Liver (tissue), 9 donors: ENCODE data around the gene PROZ. TPM values are rescaled to one million over a fixed set of nuclear protein-coding genes. Genes with fewer than 3 reads are reported as not detected.

Source experiments
- DNase-seq: peaks from one replicate; pipeline ENCODE4 v3.0.0-alpha.2; 2017; ENCODE audit warnings: low spot score
- H3K27ac ChIP-seq, 2 donors: one replicate each; pipeline ENCODE4 v1.7.0; 2013; ENCODE audit warnings: inconsistent platforms in 2 of 2, low read length in 2 of 2, control low read depth in 1 of 2, low read depth in 1 of 2, mild to moderate bottlenecking in 1 of 2
- H3K27me3 ChIP-seq, 4 donors: one replicate each; pipeline versions ENCODE4 v1.6.1 to v1.7.0; 2013; ENCODE audit warnings: low read length in 3 of 4, inconsistent platforms in 1 of 4, mild to moderate bottlenecking in 1 of 4, moderate library complexity in 1 of 4; ENCODE audit not compliant: control insufficient read depth in 4 of 4, insufficient read depth in 4 of 4
- H3K36me3 ChIP-seq, 4 donors: one replicate each; pipeline versions ENCODE4 v1.6.1 to v1.7.0; 2013; ENCODE audit warnings: low read length in 3 of 4, mild to moderate bottlenecking in 3 of 4, low read depth in 1 of 4, moderate library complexity in 1 of 4; ENCODE audit not compliant: control insufficient read depth in 4 of 4, insufficient read depth in 3 of 4
- H3K4me1 ChIP-seq, 4 donors: one replicate each; pipeline versions ENCODE4 v1.6.1 to v1.7.0; 2013; ENCODE audit warnings: low read length in 3 of 4, mild to moderate bottlenecking in 3 of 4, moderate library complexity in 1 of 4; ENCODE audit not compliant: control insufficient read depth in 4 of 4, insufficient read depth in 4 of 4
- H3K4me3 ChIP-seq, 3 donors: one replicate each; pipeline versions ENCODE4 v1.6.1 to v1.7.0; 2013; ENCODE audit warnings: low read length in 3 of 3, control low read depth in 1 of 3, low read depth in 1 of 3, mild to moderate bottlenecking in 1 of 3
- H3K9ac ChIP-seq, 2 donors: one replicate each; pipeline ENCODE4 v1.7.0; 2013; ENCODE audit warnings: low read length in 2 of 2, mild to moderate bottlenecking in 2 of 2, moderate library complexity in 2 of 2, control low read depth in 1 of 2, low read depth in 1 of 2
- H3K9me3 ChIP-seq, 4 donors: one replicate each; pipeline versions ENCODE4 v1.6.1 to v1.7.0; 2013; ENCODE audit warnings: low read length in 3 of 4; ENCODE audit not compliant: control insufficient read depth in 4 of 4
- CTCF ChIP-seq: fragments of 150-350 bp; IDR thresholded peaks from 2 replicates; pipeline ENCODE4 v1.5.1; 2017; ENCODE audit warnings: improper control_type of control experiment, low read depth, low read length; ENCODE audit not compliant: missing input control
- EGR1 ChIP-seq, 2 donors: IDR thresholded peaks; 2 replicates each; pipeline ENCODE4 v1.6.1; 2016 to 2018; ENCODE audit warnings: antibody characterized with exemption in 2 of 2, low read depth in 2 of 2
- FOXA1 ChIP-seq: IDR thresholded peaks from 2 replicates; pipeline ENCODE4 v1.6.1; 2016; ENCODE audit warnings: antibody characterized with exemption
- FOXA2 ChIP-seq: IDR thresholded peaks from 2 replicates; pipeline ENCODE4 v1.6.1; 2016; ENCODE audit warnings: antibody characterized with exemption
- GABPA ChIP-seq, 2 donors: IDR thresholded peaks in 1 of 2; conservative IDR thresholded peaks in 1 of 2; 2 replicates each; pipeline ENCODE4 v1.6.1; 2016; ENCODE audit warnings: antibody characterized with exemption in 2 of 2, mild to moderate bottlenecking in 1 of 2, moderate library complexity in 1 of 2
- HNF4A ChIP-seq, 2 donors: conservative IDR thresholded peaks; 2 replicates each; pipeline ENCODE4 v1.6.1; 2016; ENCODE audit warnings: antibody characterized with exemption in 2 of 2, mild to moderate bottlenecking in 2 of 2
- HNF4G ChIP-seq: IDR thresholded peaks from 2 replicates; pipeline ENCODE4 v1.6.1; 2016; ENCODE audit warnings: antibody characterized with exemption
- JUND ChIP-seq, 2 donors: IDR thresholded peaks; 2 replicates each; pipeline ENCODE4 v1.6.1; 2016; ENCODE audit warnings: antibody characterized with exemption in 2 of 2
- NR2F2 ChIP-seq: IDR thresholded peaks from 2 replicates; pipeline ENCODE4 v1.6.1; 2016; ENCODE audit warnings: antibody characterized with exemption
- RAD21 ChIP-seq, 2 donors: IDR thresholded peaks; 2 replicates each; pipeline ENCODE4 v1.6.1; 2016; ENCODE audit warnings: antibody characterized with exemption in 2 of 2, mild to moderate bottlenecking in 2 of 2
- RXRA ChIP-seq, 2 donors: IDR thresholded peaks; 2 replicates each; pipeline ENCODE4 v1.6.1; 2017 to 2018; ENCODE audit warnings: antibody characterized with exemption in 2 of 2, mild to moderate bottlenecking in 1 of 2
- SP1 ChIP-seq: IDR thresholded peaks from 2 replicates; pipeline ENCODE4 v1.6.1; 2018; ENCODE audit warnings: antibody characterized with exemption, mild to moderate bottlenecking
- TAF1 ChIP-seq: conservative IDR thresholded peaks from 2 replicates; pipeline ENCODE4 v1.6.1; 2016; ENCODE audit warnings: antibody characterized with exemption, mild to moderate bottlenecking
- YY1 ChIP-seq: IDR thresholded peaks from 2 replicates; pipeline ENCODE4 v1.6.1; 2016; ENCODE audit warnings: antibody characterized with exemption, mild to moderate bottlenecking
- WGBS: extraction: QIAGEN DNeasy Blood & Tissue Kit; methylation state at CpG from one replicate; pipeline ENCODE4 v1.1.7; 2013; 5-methylcytosine and 5-hydroxymethylcytosine counted together
- polyA plus RNA-seq, 2 donors: library from polyadenylated mRNA; stranded (reverse) in 1 of 2; unstranded in 1 of 2; fragments of 200-250 nt in 1 of 2; fragments of >200 nt in 1 of 2; fragmentation: Nextera tagmentation in 1 of 2; extraction: Ambion mirVana in 1 of 2; gene quantifications; one replicate each; pipeline versions ENCODE4 v1.2.1 to v1.2.3, GENCODE V29; 2013 to 2015
- total RNA-seq, 2 donors: library from RNA; depleted of rRNA; stranded (reverse); fragments of >200 nt; gene quantifications; one replicate each; pipeline ENCODE4 v1.2.3, GENCODE V29; 2014
- TF ChIP-seq, protein P1 (sequence below): IDR thresholded peaks from 2 replicates; pipeline ENCODE4 v1.6.1; 2016; ENCODE audit warnings: antibody characterized with exemption
- TF ChIP-seq, protein P2 (sequence below): IDR thresholded peaks from 2 replicates; pipeline ENCODE4 v1.6.1; 2016; ENCODE audit warnings: antibody characterized with exemption, mild to moderate bottlenecking
- TF ChIP-seq, protein P3 (sequence below): IDR thresholded peaks from 2 replicates; pipeline ENCODE4 v1.6.1; 2016; ENCODE audit warnings: antibody characterized with exemption
- TF ChIP-seq, protein P4 (sequence below): IDR thresholded peaks from 2 replicates; pipeline ENCODE4 v1.6.1; 2016; ENCODE audit warnings: antibody characterized with exemption
- donor health status: healthy.
- donor health status: healthy.
- donor health status: healthy.
- donor health status: healthy.
- donor health status: healthy.

The PROZ gene
- total and polyA plus RNA-seq, 4 donors, result 10.6 to 40.7 (median 30.3) TPM

GRCh38 chr13:113162783-113163685 is 4.6 kb downstream of the PROZ start:
- Histone ChIP-seq H3K4me3 (no peak overlapping the region), H3K4me1 (peaks cover 0 to 14% (median 7%) of the 10 kb centered on the region in 4 donors), H3K9ac (no peak overlapping the region), H3K36me3 (peaks cover 0 to 18% (median 9%) of the 10 kb centered on the region in 4 donors), H3K9me3 (no peaks in the 10 kb centered on the region), H3K27ac (no peak overlapping the region), H3K27me3 (no peaks in the 10 kb centered on the region)
- WGBS, result 56% methylated on average over 25 of the region's 25 CpGs
- DNase-seq, result no peak
- no peak for TF ChIP-seq JUND (IDR thresholded peaks at IDR 0.05)
- no peak for TF ChIP-seq HNF4G
- TF ChIP-seq SP1, result no peak
- TF ChIP-seq FOXA1, result no peak
- no peak for TF ChIP-seq TAF1
- TF ChIP-seq, protein P1, sequence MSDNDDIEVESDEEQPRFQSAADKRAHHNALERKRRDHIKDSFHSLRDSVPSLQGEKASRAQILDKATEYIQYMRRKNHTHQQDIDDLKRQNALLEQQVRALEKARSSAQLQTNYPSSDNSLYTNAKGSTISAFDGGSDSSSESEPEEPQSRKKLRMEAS, result no peak
- no peak for TF ChIP-seq NR2F2
- TF ChIP-seq, protein P2, sequence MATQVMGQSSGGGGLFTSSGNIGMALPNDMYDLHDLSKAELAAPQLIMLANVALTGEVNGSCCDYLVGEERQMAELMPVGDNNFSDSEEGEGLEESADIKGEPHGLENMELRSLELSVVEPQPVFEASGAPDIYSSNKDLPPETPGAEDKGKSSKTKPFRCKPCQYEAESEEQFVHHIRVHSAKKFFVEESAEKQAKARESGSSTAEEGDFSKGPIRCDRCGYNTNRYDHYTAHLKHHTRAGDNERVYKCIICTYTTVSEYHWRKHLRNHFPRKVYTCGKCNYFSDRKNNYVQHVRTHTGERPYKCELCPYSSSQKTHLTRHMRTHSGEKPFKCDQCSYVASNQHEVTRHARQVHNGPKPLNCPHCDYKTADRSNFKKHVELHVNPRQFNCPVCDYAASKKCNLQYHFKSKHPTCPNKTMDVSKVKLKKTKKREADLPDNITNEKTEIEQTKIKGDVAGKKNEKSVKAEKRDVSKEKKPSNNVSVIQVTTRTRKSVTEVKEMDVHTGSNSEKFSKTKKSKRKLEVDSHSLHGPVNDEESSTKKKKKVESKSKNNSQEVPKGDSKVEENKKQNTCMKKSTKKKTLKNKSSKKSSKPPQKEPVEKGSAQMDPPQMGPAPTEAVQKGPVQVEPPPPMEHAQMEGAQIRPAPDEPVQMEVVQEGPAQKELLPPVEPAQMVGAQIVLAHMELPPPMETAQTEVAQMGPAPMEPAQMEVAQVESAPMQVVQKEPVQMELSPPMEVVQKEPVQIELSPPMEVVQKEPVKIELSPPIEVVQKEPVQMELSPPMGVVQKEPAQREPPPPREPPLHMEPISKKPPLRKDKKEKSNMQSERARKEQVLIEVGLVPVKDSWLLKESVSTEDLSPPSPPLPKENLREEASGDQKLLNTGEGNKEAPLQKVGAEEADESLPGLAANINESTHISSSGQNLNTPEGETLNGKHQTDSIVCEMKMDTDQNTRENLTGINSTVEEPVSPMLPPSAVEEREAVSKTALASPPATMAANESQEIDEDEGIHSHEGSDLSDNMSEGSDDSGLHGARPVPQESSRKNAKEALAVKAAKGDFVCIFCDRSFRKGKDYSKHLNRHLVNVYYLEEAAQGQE, result no peak
- no peak for TF ChIP-seq RAD21 (IDR thresholded peaks at IDR 0.05)
- no peak for TF ChIP-seq RXRA (IDR thresholded peaks at IDR 0.05)
- TF ChIP-seq, protein P3, sequence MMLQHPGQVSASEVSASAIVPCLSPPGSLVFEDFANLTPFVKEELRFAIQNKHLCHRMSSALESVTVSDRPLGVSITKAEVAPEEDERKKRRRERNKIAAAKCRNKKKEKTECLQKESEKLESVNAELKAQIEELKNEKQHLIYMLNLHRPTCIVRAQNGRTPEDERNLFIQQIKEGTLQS, result no peak
- no peak for TF ChIP-seq EGR1 (IDR thresholded peaks at IDR 0.05; ENCODE audit: low read depth in 2 of 2)
- no peak for TF ChIP-seq FOXA2
- no peak for TF ChIP-seq GABPA (IDR thresholded peaks at IDR 0.05 in 1 of 2, conservative IDR thresholded peaks at IDR 0.05 in 1 of 2)
- TF ChIP-seq YY1, result no peak
- TF ChIP-seq HNF4A (conservative IDR thresholded peaks at IDR 0.05), result no peak
- TF ChIP-seq, protein P4, sequence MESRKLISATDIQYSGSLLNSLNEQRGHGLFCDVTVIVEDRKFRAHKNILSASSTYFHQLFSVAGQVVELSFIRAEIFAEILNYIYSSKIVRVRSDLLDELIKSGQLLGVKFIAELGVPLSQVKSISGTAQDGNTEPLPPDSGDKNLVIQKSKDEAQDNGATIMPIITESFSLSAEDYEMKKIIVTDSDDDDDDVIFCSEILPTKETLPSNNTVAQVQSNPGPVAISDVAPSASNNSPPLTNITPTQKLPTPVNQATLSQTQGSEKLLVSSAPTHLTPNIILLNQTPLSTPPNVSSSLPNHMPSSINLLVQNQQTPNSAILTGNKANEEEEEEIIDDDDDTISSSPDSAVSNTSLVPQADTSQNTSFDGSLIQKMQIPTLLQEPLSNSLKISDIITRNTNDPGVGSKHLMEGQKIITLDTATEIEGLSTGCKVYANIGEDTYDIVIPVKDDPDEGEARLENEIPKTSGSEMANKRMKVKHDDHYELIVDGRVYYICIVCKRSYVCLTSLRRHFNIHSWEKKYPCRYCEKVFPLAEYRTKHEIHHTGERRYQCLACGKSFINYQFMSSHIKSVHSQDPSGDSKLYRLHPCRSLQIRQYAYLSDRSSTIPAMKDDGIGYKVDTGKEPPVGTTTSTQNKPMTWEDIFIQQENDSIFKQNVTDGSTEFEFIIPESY, result no peak
- TF ChIP-seq CTCF, result no peak
